ENCODE data around the gene PTMS. TPM values are rescaled to one million over a fixed set of nuclear protein-coding genes. Genes with fewer than 3 reads are reported as not detected.

PTMS gene
- total RNA-seq, 1 experiment from 2014 or later: 422 TPM

DNA sequence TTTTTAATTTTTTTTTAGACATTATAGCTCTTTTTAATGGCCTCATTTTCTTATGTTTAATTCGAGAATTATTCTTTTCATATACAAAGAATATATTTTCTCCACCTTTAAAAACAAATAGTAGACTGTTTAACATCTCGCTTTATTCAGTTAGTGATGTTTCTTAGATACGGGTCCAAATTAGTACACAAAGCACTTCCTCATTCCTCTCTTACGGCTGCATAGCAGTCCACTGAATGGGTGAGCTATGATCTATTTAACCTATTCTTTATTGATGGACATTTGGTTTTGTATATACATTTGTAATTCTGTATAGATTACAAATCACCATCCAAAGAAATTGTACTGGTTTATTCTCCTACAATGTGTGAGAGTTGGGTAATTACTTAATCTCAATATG is 47.2 kb downstream of the PTMS start:
- Histone ChIP-seq H3K18ac (ENCODE audit: insufficient read length, low read depth, low read length) (no peak overlapping the region), H4K91ac (ENCODE audit: insufficient read length, low read depth, low read length) (no peak overlapping the region), H3K79me2 (ENCODE audit: insufficient read depth, low read length) (no peaks in the 10 kb centered on the region), H3K14ac (ENCODE audit: insufficient read depth, low read length) (no peak overlapping the region), H2AK5ac (ENCODE audit: insufficient read length, low read length) (no peak overlapping the region), H3K27ac (ENCODE audit: insufficient read length, low read depth, low read length) (no peak overlapping the region), H2BK5ac (ENCODE audit: insufficient read length, low read length) (no peak overlapping the region), H2AFZ (ENCODE audit: low read length) (no peak overlapping the region), H3K4me2 (ENCODE audit: insufficient read depth, insufficient read length, low read length) (no peak overlapping the region), H2BK15ac (ENCODE audit: low read depth, low read length) (no peak overlapping the region), H3K4me1 (ENCODE audit: insufficient read depth, low read length) (peaks cover 7% of the 10 kb centered on the region; the same call in 1 of the 2 replicates), H3K56ac (ENCODE audit: insufficient read length, low read depth, low read length) (no peak overlapping the region), H4K8ac (replicated peaks; ENCODE audit: insufficient read length, low read depth, low read length) (no peak overlapping the region), H2BK12ac (ENCODE audit: insufficient read length, low read depth, low read length) (no peak overlapping the region), H2BK20ac (ENCODE audit: low read depth, low read length, poor library complexity, severe bottlenecking) (no peak overlapping the region), H3K4ac (ENCODE audit: low read depth, low read length) (no peak overlapping the region), H4K5ac (ENCODE audit: insufficient read length, low read depth, low read length) (no peak overlapping the region), H3K23me2 (ENCODE audit: insufficient read length, low read depth, low read length, poor library complexity, severe bottlenecking) (no peaks in the 10 kb centered on the region), H3K9me3 (ENCODE audit: control insufficient read depth, low read depth, low read length) (no peaks in the 10 kb centered on the region), H4K20me1 (ENCODE audit: control insufficient read depth, insufficient read depth, insufficient read length) (no peaks in the 10 kb centered on the region), H3K27me3 (ENCODE audit: insufficient read depth, low read length) (no peaks in the 10 kb centered on the region), H3K9ac (ENCODE audit: extremely low read depth, insufficient read length, low read length) (no peak overlapping the region), H3K23ac (ENCODE audit: insufficient read length, low read depth, low read length) (no peak overlapping the region), H2BK120ac (ENCODE audit: low read depth, low read length, poor library complexity, severe bottlenecking) (no peak overlapping the region), H3K79me1 (ENCODE audit: insufficient read depth, low read depth, low read length, poor library complexity, severe bottlenecking) (no peaks in the 10 kb centered on the region), H3T11ph (ENCODE audit: low read length) (no peak overlapping the region)
- peaks cover 27 to 32% of the 10 kb centered on the region in 2 experiments for H3K4me1 Mint-ChIP-seq
- no peak overlapping the region for H3K4me3 Mint-ChIP-seq
- no peak overlapping the region for H3K27ac Mint-ChIP-seq
- TF ChIP-seq, protein P1, sequence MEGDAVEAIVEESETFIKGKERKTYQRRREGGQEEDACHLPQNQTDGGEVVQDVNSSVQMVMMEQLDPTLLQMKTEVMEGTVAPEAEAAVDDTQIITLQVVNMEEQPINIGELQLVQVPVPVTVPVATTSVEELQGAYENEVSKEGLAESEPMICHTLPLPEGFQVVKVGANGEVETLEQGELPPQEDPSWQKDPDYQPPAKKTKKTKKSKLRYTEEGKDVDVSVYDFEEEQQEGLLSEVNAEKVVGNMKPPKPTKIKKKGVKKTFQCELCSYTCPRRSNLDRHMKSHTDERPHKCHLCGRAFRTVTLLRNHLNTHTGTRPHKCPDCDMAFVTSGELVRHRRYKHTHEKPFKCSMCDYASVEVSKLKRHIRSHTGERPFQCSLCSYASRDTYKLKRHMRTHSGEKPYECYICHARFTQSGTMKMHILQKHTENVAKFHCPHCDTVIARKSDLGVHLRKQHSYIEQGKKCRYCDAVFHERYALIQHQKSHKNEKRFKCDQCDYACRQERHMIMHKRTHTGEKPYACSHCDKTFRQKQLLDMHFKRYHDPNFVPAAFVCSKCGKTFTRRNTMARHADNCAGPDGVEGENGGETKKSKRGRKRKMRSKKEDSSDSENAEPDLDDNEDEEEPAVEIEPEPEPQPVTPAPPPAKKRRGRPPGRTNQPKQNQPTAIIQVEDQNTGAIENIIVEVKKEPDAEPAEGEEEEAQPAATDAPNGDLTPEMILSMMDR (conservative IDR thresholded peaks at IDR 0.05): no peak
- no peak for DNase-seq
- H3K36me3 Mint-ChIP-seq (ENCODE audit: insufficient read depth in 1 of 3, low read depth in 3 of 3): peaks cover 0 to 3% (median 0%) of the 10 kb centered on the region in 3 experiments; a peak in 1 of 7 replicates
- WGBS (ENCODE audit: extremely low coverage, insufficient read length, low lambda C conversion rate): no CpG with 5 or more reads among the region's 4 CpGs
- H3K9me3 Mint-ChIP-seq: peaks cover 0 to 2% of the 10 kb centered on the region in 2 experiments; a peak in 1 of 5 replicates
- peaks cover 55% of the 10 kb centered on the region for H3K27me3 Mint-ChIP-seq (ENCODE audit: low read depth)
